ENCODE data around the gene CD63. TPM values are rescaled to one million over a fixed set of nuclear protein-coding genes. Genes with fewer than 3 reads are reported as not detected.
A peak's percentile ranks its signal among the peaks of the same experiment; 100 is the strongest.
"Not testable (repeated sequence)": the region's sequence is repeated elsewhere in the genome, so short reads cannot be mapped to it uniquely, and the experiment has no call there.

The CD63 gene
- total and polyA plus RNA-seq, 5 donors from 2014 or later = 46.4 to 205 (median 167) TPM

DNA sequence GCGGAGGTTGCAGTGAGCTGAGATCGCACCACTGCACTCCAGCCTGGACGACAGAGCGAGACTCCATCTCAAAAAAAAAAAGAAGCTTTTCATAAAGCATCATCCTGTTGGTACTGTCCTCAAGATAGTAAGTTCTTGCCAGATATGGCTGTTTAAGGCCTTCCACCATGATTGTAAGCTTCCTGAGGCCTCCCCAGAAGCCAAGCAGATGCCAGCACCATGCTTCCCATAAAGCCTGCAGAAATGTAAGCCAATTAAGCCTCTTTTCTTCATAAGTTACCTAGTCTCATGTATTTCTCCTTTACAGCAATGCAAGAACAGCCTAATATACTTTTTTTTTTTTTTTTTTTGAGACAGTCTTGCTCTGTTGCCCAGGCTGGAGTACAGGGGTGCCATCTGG, 29.8 kb upstream of the CD63 start:
- Mint-ChIP-seq H3K36me3 (peaks cover 27% of the 10 kb centered on the region), H3K27ac (peak overlapping the region in 2 of 3 donors; percentile 0 to 4), H3K4me1 (peaks cover 0 to 15% (median 7%) of the 10 kb centered on the region in 4 donors)
- H3K4me3 Mint-ChIP-seq; H3K27me3 Mint-ChIP-seq; ATAC-seq (ENCODE audit: low read depth in 2 of 2); H3K4me1 ChIP-seq (ENCODE audit: control insufficient read depth, insufficient read depth, low read length, poor library complexity, severe bottlenecking); H3K9me3 Mint-ChIP-seq; H3K4me3 ChIP-seq (ENCODE audit: low read depth, low read length); H3K27me3 ChIP-seq (ENCODE audit: control insufficient read depth, insufficient read depth, low read length); DNase-seq; H3K27ac ChIP-seq (ENCODE audit: insufficient read depth, low read length, poor library complexity, severe bottlenecking); H3K9me3 ChIP-seq (ENCODE audit: control insufficient read depth in 2 of 2, low read length in 2 of 2): not testable (repeated sequence)
- peaks cover 66% of the 10 kb centered on the region for H3K36me3 ChIP-seq (ENCODE audit: control insufficient read depth, insufficient read depth, low read length)

DNA sequence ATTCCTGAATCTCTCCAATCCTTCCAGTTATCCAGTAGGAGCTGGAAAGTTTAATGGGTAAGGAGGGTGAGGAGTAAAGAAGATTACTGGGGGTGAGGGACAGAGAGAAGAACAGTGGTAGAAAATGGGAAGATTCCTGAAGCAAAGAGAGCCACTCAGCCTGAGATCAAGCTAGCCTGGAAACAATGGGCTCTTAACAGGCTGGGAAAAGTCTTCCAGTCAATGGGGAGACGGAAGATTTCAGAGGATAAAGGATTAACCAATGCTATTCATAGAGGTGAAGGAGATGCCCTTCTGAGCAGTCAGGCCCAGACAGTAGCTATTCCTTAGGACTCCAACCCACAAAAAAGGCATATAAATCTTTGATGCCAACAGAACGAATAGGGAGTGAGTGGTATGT, 28.9 kb upstream of the CD63 start:
- H3K4me3 ChIP-seq (ENCODE audit: low read depth, low read length) = no peak overlapping the region
- H3K36me3 ChIP-seq (ENCODE audit: control insufficient read depth, insufficient read depth, low read length) = peaks cover 72% of the 10 kb centered on the region
- Mint-ChIP-seq H3K27ac (peak overlapping the region; percentile 0 to 79 (median 53)), H3K4me1 (peaks cover 0 to 15% (median 7%) of the 10 kb centered on the region in 4 donors), H3K9me3 (no peaks in the 10 kb centered on the region), H3K36me3 (peaks cover 28% of the 10 kb centered on the region), H3K4me3 (no peak overlapping the region), H3K27me3 (no peaks in the 10 kb centered on the region)
- H3K4me1 ChIP-seq (ENCODE audit: control insufficient read depth, insufficient read depth, low read length, poor library complexity, severe bottlenecking) = no peaks in the 10 kb centered on the region
- ATAC-seq (ENCODE audit: low read depth in 2 of 2) (no peak), DNase-seq (no peak)
- H3K9me3 ChIP-seq (ENCODE audit: control insufficient read depth in 2 of 2, low read length in 2 of 2) = no peaks in the 10 kb centered on the region
- no peak overlapping the region for H3K27ac ChIP-seq (ENCODE audit: insufficient read depth, low read length, poor library complexity, severe bottlenecking)
- no peaks in the 10 kb centered on the region for H3K27me3 ChIP-seq (ENCODE audit: control insufficient read depth, insufficient read depth, low read length)

DNA sequence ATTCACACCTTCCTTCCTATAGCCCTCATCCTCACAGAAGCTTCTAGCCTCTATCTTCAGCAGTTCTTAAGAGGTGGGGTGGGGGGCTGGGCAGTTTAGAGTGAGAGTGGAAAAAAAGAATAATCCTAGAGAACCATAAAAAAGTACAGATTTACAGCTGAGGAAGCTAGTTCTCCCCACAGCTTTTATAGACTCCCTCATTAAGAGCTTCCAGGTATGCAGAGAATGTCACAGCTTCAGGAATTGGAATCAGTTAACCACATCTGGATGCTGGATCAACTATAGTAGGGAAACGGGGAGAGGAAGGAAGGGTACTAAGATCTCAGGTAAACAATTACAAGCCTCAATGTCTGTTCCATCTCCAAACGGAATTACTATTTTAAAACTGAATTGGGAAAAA, 26.4 kb upstream of the CD63 start:
- H3K27me3 ChIP-seq (ENCODE audit: control insufficient read depth, insufficient read depth, low read length) = no peaks in the 10 kb centered on the region
- peaks cover 88% of the 10 kb centered on the region for H3K36me3 ChIP-seq (ENCODE audit: control insufficient read depth, insufficient read depth, low read length)
- H3K4me1 ChIP-seq (ENCODE audit: control insufficient read depth, insufficient read depth, low read length, poor library complexity, severe bottlenecking) = no peaks in the 10 kb centered on the region
- Mint-ChIP-seq H3K9me3 (no peaks in the 10 kb centered on the region), H3K27me3 (no peaks in the 10 kb centered on the region), H3K27ac (peak overlapping the region in 1 of 3 donors; percentile 59), H3K36me3 (peaks cover 23% of the 10 kb centered on the region), H3K4me1 (peaks cover 0 to 11% (median 6%) of the 10 kb centered on the region in 4 donors), H3K4me3 (no peak overlapping the region)
- ATAC-seq (ENCODE audit: low read depth in 2 of 2) (no peak), DNase-seq (no peak)
- H3K9me3 ChIP-seq (ENCODE audit: control insufficient read depth in 2 of 2, low read length in 2 of 2) = no peaks in the 10 kb centered on the region
- no peak overlapping the region for H3K27ac ChIP-seq (ENCODE audit: insufficient read depth, low read length, poor library complexity, severe bottlenecking)
- no peak overlapping the region for H3K4me3 ChIP-seq (ENCODE audit: low read depth, low read length)

DNA sequence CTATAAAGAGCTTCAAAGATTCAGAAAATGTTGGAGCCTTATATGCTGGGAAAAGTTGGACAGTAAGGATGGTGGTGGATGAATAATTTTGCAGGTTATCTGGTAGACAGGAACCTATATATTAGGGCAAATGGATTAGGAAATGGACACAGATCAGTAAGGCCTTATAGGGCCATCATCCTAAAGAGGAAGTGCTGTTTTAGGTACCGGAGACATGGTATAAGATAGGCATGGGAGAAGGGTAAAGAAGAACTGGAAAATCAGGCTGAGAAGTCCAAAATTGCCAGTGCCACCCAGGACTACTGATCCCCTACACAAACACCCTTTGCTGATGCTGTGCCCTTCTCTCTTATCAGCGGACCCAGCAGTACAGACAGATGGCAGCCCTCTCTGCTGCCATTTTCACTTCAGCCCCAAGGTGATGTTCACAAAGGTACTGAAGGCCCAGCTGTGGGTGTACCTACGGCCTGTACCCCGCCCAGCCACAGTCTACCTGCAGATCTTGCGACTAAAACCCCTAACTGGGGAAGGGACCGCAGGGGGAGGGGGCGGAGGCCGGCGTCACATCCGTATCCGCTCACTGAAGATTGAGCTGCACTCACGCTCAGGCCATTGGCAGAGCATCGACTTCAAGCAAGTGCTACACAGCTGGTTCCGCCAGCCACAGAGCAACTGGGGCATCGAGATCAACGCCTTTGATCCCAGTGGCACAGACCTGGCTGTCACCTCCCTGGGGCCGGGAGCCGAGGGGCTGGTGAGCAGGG, 19.6 kb upstream of the CD63 start:
- DNase-seq = no peak
- H3K36me3 ChIP-seq (ENCODE audit: control insufficient read depth, insufficient read depth, low read length) = peaks cover 29% of the 10 kb centered on the region
- no peaks in the 10 kb centered on the region for H3K27me3 Mint-ChIP-seq
- no peaks in the 10 kb centered on the region for H3K27me3 ChIP-seq (ENCODE audit: control insufficient read depth, insufficient read depth, low read length)
- H3K4me1 ChIP-seq (ENCODE audit: control insufficient read depth, insufficient read depth, low read length, poor library complexity, severe bottlenecking) = peaks cover 19% of the 10 kb centered on the region
- H3K27ac Mint-ChIP-seq = peak overlapping the region; percentile 6 to 88 (median 67)
- ATAC-seq (ENCODE audit: low read depth in 2 of 2) = no peak
- peaks cover 0 to 41% (median 22%) of the 10 kb centered on the region in 4 donors for H3K4me1 Mint-ChIP-seq
- H3K4me3 ChIP-seq (ENCODE audit: low read depth, low read length) = no peak overlapping the region
- peaks cover 10% of the 10 kb centered on the region for H3K36me3 Mint-ChIP-seq
- no peaks in the 10 kb centered on the region for H3K9me3 ChIP-seq (ENCODE audit: control insufficient read depth in 2 of 2, low read length in 2 of 2)
- no peak overlapping the region for H3K27ac ChIP-seq (ENCODE audit: insufficient read depth, low read length, poor library complexity, severe bottlenecking)
- H3K9me3 Mint-ChIP-seq = no peaks in the 10 kb centered on the region
- H3K4me3 Mint-ChIP-seq = no peak overlapping the region

DNA sequence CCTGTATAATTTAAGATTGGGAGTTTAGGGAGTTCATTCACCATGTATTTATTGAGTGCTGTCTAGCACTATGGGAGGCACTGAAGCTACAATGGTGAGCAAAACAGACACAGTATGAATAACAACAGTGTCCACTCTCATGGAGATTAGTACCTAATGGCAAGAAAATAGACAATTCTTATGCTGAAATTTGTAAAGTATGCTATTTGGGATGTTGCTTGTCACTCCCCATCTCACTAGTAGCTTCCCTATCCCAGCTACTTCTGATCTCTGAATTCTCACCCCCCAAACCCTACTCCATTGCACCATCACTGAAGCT, 18.1 kb upstream of the CD63 start:
- peak overlapping the region in 1 of 4 donors; percentile 74 for H3K4me3 Mint-ChIP-seq
- Histone ChIP-seq H3K9me3 (ENCODE audit: control insufficient read depth in 2 of 2, low read length in 2 of 2) (no peaks in the 10 kb centered on the region), H3K4me3 (ENCODE audit: low read depth, low read length) (no peak overlapping the region), H3K27me3 (ENCODE audit: control insufficient read depth, insufficient read depth, low read length) (no peaks in the 10 kb centered on the region), H3K27ac (ENCODE audit: insufficient read depth, low read length, poor library complexity, severe bottlenecking) (no peak overlapping the region), H3K4me1 (ENCODE audit: control insufficient read depth, insufficient read depth, low read length, poor library complexity, severe bottlenecking) (peaks cover 19% of the 10 kb centered on the region), H3K36me3 (ENCODE audit: control insufficient read depth, insufficient read depth, low read length) (peaks cover 14% of the 10 kb centered on the region)
- H3K4me1 Mint-ChIP-seq = peaks cover 0 to 48% (median 24%) of the 10 kb centered on the region in 4 donors
- ATAC-seq (ENCODE audit: low read depth in 2 of 2) (no peak), DNase-seq (no peak)
- H3K27me3 Mint-ChIP-seq = no peaks in the 10 kb centered on the region
- peaks cover 5% of the 10 kb centered on the region for H3K36me3 Mint-ChIP-seq
- no peaks in the 10 kb centered on the region for H3K9me3 Mint-ChIP-seq
- H3K27ac Mint-ChIP-seq = peak overlapping the region in 2 of 3 donors; percentile 22 to 23

DNA sequence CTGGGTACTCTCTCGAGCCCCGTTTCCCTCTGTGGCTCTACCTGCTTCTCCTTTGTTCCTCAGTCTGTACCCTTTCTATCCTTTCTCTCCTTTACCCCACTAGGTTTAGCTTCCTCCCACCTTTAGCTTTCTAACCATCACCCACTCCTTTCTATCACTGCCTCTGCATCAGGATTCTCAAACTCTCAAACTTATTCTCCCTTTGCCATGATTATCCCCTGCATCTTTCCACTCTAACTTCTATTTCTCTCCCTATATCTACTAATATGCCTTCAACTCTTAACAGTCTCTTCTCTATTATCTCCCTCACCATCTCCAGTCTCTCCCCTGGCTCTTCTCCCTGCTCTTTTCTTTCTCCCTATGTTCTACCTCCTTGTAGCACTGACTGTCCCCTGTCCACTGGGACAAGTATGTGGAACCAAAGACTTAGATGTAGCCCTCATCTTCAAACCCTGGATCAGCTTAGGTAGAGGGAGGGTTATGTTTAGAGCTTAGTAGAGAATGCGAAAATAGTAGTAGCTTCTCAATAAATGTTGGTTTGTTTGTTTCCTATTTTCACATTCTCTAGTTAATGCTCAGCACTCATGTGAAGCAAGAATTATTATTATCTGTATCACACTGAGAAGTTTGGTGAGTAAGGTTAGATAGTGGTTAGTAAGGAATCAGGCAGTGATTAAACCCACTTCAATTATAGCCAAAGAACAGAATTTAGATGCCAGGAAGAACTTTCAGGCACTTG, 17.5 kb upstream of the CD63 start:
- Histone ChIP-seq H3K9me3 (ENCODE audit: control insufficient read depth in 2 of 2, low read length in 2 of 2) (no peaks in the 10 kb centered on the region), H3K4me1 (ENCODE audit: control insufficient read depth, insufficient read depth, low read length, poor library complexity, severe bottlenecking) (peaks cover 19% of the 10 kb centered on the region), H3K4me3 (ENCODE audit: low read depth, low read length) (no peak overlapping the region), H3K27me3 (ENCODE audit: control insufficient read depth, insufficient read depth, low read length) (no peaks in the 10 kb centered on the region), H3K36me3 (ENCODE audit: control insufficient read depth, insufficient read depth, low read length) (peaks cover 9% of the 10 kb centered on the region), H3K27ac (ENCODE audit: insufficient read depth, low read length, poor library complexity, severe bottlenecking) (no peak overlapping the region)
- Mint-ChIP-seq H3K4me3 (peak overlapping the region; percentile 1 to 74 (median 62)), H3K4me1 (peaks cover 0 to 50% (median 25%) of the 10 kb centered on the region in 4 donors), H3K27ac (peak overlapping the region in 2 of 3 donors; percentile 77 to 79), H3K9me3 (no peaks in the 10 kb centered on the region), H3K27me3 (no peaks in the 10 kb centered on the region), H3K36me3 (peaks cover 5% of the 10 kb centered on the region)
- ATAC-seq (ENCODE audit: low read depth in 2 of 2) = no peak
- DNase-seq = no peak

DNA sequence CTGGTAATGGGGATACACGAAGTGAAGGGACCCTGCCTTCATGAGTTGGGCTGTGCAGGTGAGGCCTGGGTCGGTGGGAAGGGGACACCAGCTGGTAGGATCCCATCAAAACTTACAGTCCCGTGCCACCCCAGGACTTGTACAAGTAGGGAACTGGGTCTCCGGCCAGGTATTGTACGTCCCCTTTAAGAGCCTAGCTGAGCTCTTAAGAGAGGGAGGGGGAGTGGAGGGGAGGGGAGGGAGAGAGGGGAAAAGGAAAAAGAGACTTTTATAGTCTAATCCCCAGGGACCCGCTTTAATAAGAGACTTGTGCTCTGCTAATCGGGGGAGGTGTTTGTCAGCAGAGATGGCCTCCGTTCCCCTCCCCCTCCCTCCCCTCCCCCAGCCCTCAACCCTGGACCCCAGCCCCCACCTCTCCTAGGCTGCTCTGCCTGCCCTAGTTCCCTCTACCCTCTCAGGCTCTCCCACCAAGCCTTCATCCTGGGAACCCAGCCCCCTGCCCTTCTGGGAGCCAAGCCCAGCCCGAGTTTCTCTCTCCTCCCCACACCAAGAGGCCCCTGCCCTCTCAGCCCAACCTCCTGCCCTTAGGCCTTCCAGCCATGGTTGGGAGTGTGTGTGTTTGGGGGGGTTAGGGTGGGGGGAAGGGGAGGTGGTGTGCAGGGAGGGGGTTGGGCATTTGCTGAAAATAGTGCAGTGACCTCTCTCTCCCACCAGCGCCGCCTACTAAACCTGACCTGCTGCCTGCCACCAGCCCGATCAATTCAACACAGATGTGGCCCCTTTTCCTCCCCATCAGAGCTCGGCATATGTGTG, 16.8 kb upstream of the CD63 start:
- Histone ChIP-seq H3K36me3 (ENCODE audit: control insufficient read depth, insufficient read depth, low read length) (peaks cover 2% of the 10 kb centered on the region), H3K9me3 (ENCODE audit: control insufficient read depth in 2 of 2, low read length in 2 of 2) (no peaks in the 10 kb centered on the region), H3K4me1 (ENCODE audit: control insufficient read depth, insufficient read depth, low read length, poor library complexity, severe bottlenecking) (peaks cover 19% of the 10 kb centered on the region), H3K27ac (ENCODE audit: insufficient read depth, low read length, poor library complexity, severe bottlenecking) (peak overlapping the region; percentile 55), H3K4me3 (ENCODE audit: low read depth, low read length) (no peak overlapping the region), H3K27me3 (ENCODE audit: control insufficient read depth, insufficient read depth, low read length) (no peaks in the 10 kb centered on the region)
- H3K36me3 Mint-ChIP-seq = peaks cover 5% of the 10 kb centered on the region
- peaks cover 2% of the 10 kb centered on the region for H3K27me3 Mint-ChIP-seq
- H3K4me1 Mint-ChIP-seq = peaks cover 0 to 50% (median 25%) of the 10 kb centered on the region in 4 donors
- ATAC-seq (ENCODE audit: low read depth in 2 of 2) (no peak), DNase-seq (no peak)
- peak overlapping the region; percentile 77 to 88 (median 85) for H3K27ac Mint-ChIP-seq
- H3K9me3 Mint-ChIP-seq = no peaks in the 10 kb centered on the region
- peak overlapping the region; percentile 93 to 97 (median 94) for H3K4me3 Mint-ChIP-seq

Data from CD4-positive, CD25-positive, alpha-beta regulatory T cell (primary cell).